SJCRH30 (cell line): ENCODE measurements around the gene INF2. TPM values are rescaled to one million over a fixed set of nuclear protein-coding genes. Genes with fewer than 3 reads are reported as not detected.
"Not testable (repeated sequence)": the region's sequence is repeated elsewhere in the genome, so short reads cannot be mapped to it uniquely, and the experiment has no call there.

Experiments
- DNase-seq, 2 experiments: peaks; one replicate each; pipeline ENCODE4 v3.0.0-alpha.2; 2015 to 2020
- H3K27ac ChIP-seq: fragments of 250-450 bp; sonication (Bioruptor Pico); 2 replicates; pipeline ENCODE4 v1.5.1; 2020; ENCODE audit warnings: mild to moderate bottlenecking, moderate library complexity
- H3K27me3 ChIP-seq: fragments of 250-450 bp; sonication (Bioruptor Pico); 2 replicates; pipeline ENCODE4 v1.5.1; 2020; ENCODE audit warnings: mild to moderate bottlenecking, moderate library complexity
- H3K36me3 ChIP-seq: fragments of 250-450 bp; sonication (Bioruptor Pico); 2 replicates; pipeline ENCODE4 v1.5.1; 2020; ENCODE audit warnings: mild to moderate bottlenecking, moderate library complexity
- H3K4me1 ChIP-seq: fragments of 250-450 bp; sonication (Bioruptor Pico); 2 replicates; pipeline ENCODE4 v1.5.1; 2020; ENCODE audit warnings: mild to moderate bottlenecking, moderate library complexity
- H3K4me3 ChIP-seq: fragments of 250-450 bp; sonication (Bioruptor Pico); 2 replicates; pipeline ENCODE4 v1.5.1; 2020; ENCODE audit warnings: mild to moderate bottlenecking, moderate library complexity
- H3K9me3 ChIP-seq: fragments of 250-450 bp; sonication (Bioruptor Pico); replicated peaks from 2 replicates; pipeline ENCODE4 v1.5.1; 2020; ENCODE audit warnings: mild to moderate bottlenecking, moderate library complexity
- total RNA-seq: library from RNA; depleted of rRNA; stranded (reverse); fragments of >200 nt; shearing (Covaris generic); gene quantifications from 2 replicates; pipeline ENCODE4 v1.2.3, GENCODE V29; 2014

INF2 gene
- total RNA-seq, 1 experiment from 2014 or later: 38.3 TPM

GRCh38 chr14:104741108-104741802, 51.8 kb downstream of the INF2 start:
- Histone ChIP-seq H3K27ac (no peak overlapping the region), H3K36me3 (no peaks in the 10 kb centered on the region), H3K27me3 (peaks cover 9% of the 10 kb centered on the region; the same call in 1 of the 2 replicates), H3K4me3 (no peak overlapping the region), H3K9me3 (no peaks in the 10 kb centered on the region), H3K4me1 (peaks cover 8% of the 10 kb centered on the region; the same call in 1 of the 2 replicates)
- no peak for DNase-seq

- H3K4me1 ChIP-seq: peaks cover 11% of the 10 kb centered on the region; the same call in 1 of the 2 replicates
- H3K36me3 ChIP-seq: no peaks in the 10 kb centered on the region
- no peaks in the 10 kb centered on the region for H3K9me3 ChIP-seq
- H3K4me3 ChIP-seq: no peak overlapping the region
- DNase-seq: no peak
- H3K27ac ChIP-seq: no peak overlapping the region
- peaks cover 9% of the 10 kb centered on the region; the same call in 1 of the 2 replicates for H3K27me3 ChIP-seq
Measured at GRCh38 chr14:104741803-104742251, 52.4 kb downstream of the INF2 start.

- Histone ChIP-seq H3K27ac (peak overlapping the region; percentile 43), H3K36me3 (no peaks in the 10 kb centered on the region), H3K27me3 (peaks cover 7% of the 10 kb centered on the region; the same call in 1 of the 2 replicates), H3K4me3 (no peak overlapping the region), H3K9me3 (no peaks in the 10 kb centered on the region), H3K4me1 (peaks cover 19% of the 10 kb centered on the region)
- DNase-seq: no peak
Measured at GRCh38 chr14:104742586-104743455, 53.4 kb downstream of the INF2 start.

- Histone ChIP-seq H3K27me3 (no peaks in the 10 kb centered on the region; the same call in 1 of the 2 replicates), H3K4me3 (no peak overlapping the region), H3K9me3 (no peaks in the 10 kb centered on the region), H3K36me3 (no peaks in the 10 kb centered on the region), H3K4me1 (peaks cover 28% of the 10 kb centered on the region), H3K27ac (peak overlapping the region; percentile 43)
- DNase-seq: peak; percentile 65 to 68
Measured at GRCh38 chr14:104743461-104744380, 54.3 kb downstream of the INF2 start.

- H3K27me3 ChIP-seq: no peaks in the 10 kb centered on the region; the same call in 1 of the 2 replicates
Measured at GRCh38 chr14:104744484-104744883, 55.1 kb downstream of the INF2 start.

GRCh38 chr14:104745431-104745830, 56.0 kb downstream of the INF2 start:
- H3K27ac ChIP-seq: no peak overlapping the region

More at GRCh38 chr14:104744484-104744883, 55.1 kb downstream of the INF2 start:
- Histone ChIP-seq H3K9me3 (no peaks in the 10 kb centered on the region), H3K4me1 (peaks cover 28% of the 10 kb centered on the region), H3K4me3 (no peak overlapping the region), H3K36me3 (no peaks in the 10 kb centered on the region), H3K27ac (no peak overlapping the region)
- no peak for DNase-seq

GRCh38 chr14:104746071-104746545, 56.7 kb downstream of the INF2 start:
- no peak overlapping the region for H3K4me3 ChIP-seq
- no peak overlapping the region for H3K27ac ChIP-seq
- peaks cover 28% of the 10 kb centered on the region for H3K4me1 ChIP-seq
- no peaks in the 10 kb centered on the region for H3K9me3 ChIP-seq
- no peaks in the 10 kb centered on the region; the same call in 1 of the 2 replicates for H3K27me3 ChIP-seq
- DNase-seq: no peak
- H3K36me3 ChIP-seq: no peaks in the 10 kb centered on the region

More at GRCh38 chr14:104745431-104745830, 56.0 kb downstream of the INF2 start:
- H3K27me3 ChIP-seq: no peaks in the 10 kb centered on the region; the same call in 1 of the 2 replicates
- H3K36me3 ChIP-seq: no peaks in the 10 kb centered on the region
- DNase-seq: no peak
- peaks cover 28% of the 10 kb centered on the region for H3K4me1 ChIP-seq
- no peaks in the 10 kb centered on the region for H3K9me3 ChIP-seq
- no peak overlapping the region for H3K4me3 ChIP-seq

- Histone ChIP-seq H3K27ac (no peak overlapping the region), H3K36me3 (no peaks in the 10 kb centered on the region), H3K9me3 (no peaks in the 10 kb centered on the region), H3K4me1 (peaks cover 28% of the 10 kb centered on the region), H3K4me3 (no peak overlapping the region), H3K27me3 (no peaks in the 10 kb centered on the region; the same call in 1 of the 2 replicates)
- peak in 1 of 2 experiments; percentile 35 for DNase-seq
Measured at GRCh38 chr14:104746934-104747481, 57.6 kb downstream of the INF2 start.

- H3K4me1 ChIP-seq: peaks cover 28% of the 10 kb centered on the region
- no peak overlapping the region for H3K4me3 ChIP-seq
- H3K27me3 ChIP-seq: no peaks in the 10 kb centered on the region; the same call in 1 of the 2 replicates
- H3K36me3 ChIP-seq: no peaks in the 10 kb centered on the region
- H3K9me3 ChIP-seq: no peaks in the 10 kb centered on the region
- DNase-seq: peak in 1 of 2 experiments; percentile 48
- no peak overlapping the region for H3K27ac ChIP-seq
Measured at GRCh38 chr14:104747876-104748275, 58.5 kb downstream of the INF2 start.

GRCh38 chr14:104749111-104749649, 59.8 kb downstream of the INF2 start:
- no peaks in the 10 kb centered on the region for H3K9me3 ChIP-seq
- no peaks in the 10 kb centered on the region for H3K36me3 ChIP-seq
- no peak overlapping the region for H3K27ac ChIP-seq
- H3K4me3 ChIP-seq: no peak overlapping the region
- H3K4me1 ChIP-seq: peaks cover 22% of the 10 kb centered on the region
- no peaks in the 10 kb centered on the region; the same call in 1 of the 2 replicates for H3K27me3 ChIP-seq
- peak; percentile 55 to 56 for DNase-seq

- no peaks in the 10 kb centered on the region for H3K9me3 ChIP-seq
- H3K4me1 ChIP-seq: peaks cover 22% of the 10 kb centered on the region
- H3K27me3 ChIP-seq: no peaks in the 10 kb centered on the region; the same call in 1 of the 2 replicates
- H3K27ac ChIP-seq: no peak overlapping the region
- no peak for DNase-seq
- no peak overlapping the region for H3K4me3 ChIP-seq
- H3K36me3 ChIP-seq: no peaks in the 10 kb centered on the region
Measured at GRCh38 chr14:104750056-104750752, 60.8 kb downstream of the INF2 start.

GRCh38 chr14:104750753-104751057, 61.3 kb downstream of the INF2 start:
- H3K27me3 ChIP-seq, H3K4me3 ChIP-seq, H3K36me3 ChIP-seq, H3K9me3 ChIP-seq, DNase-seq, H3K27ac ChIP-seq: not testable (repeated sequence)
- H3K4me1 ChIP-seq: peaks cover 22% of the 10 kb centered on the region
